Prostate gland (tissue), 2 donors: ENCODE data around the gene ZNF536.

Experiments
- CTCF ChIP-seq, 4 experiments: fragments of 200-600 bp in 2 of 4; fragments of 450-650 bp in 2 of 4; sonication (generic) in 2 of 4; IDR thresholded peaks; 1 replicate in 3 of 4; 2 replicates in 1 of 4; pipeline ENCODE4 v1.5.1; 2016 to 2019; ENCODE audit warnings: antibody characterized with exemption in 4 of 4, mild to moderate bottlenecking in 2 of 4, moderate library complexity in 2 of 4
- POLR2A ChIP-seq: fragments of 450-650 bp; IDR thresholded peaks from one replicate; pipeline ENCODE4 v1.6.1; 2016; ENCODE audit warnings: antibody characterized with exemption, mild to moderate bottlenecking

- TF ChIP-seq POLR2A = no peak
- TF ChIP-seq CTCF (IDR thresholded peaks at IDR 0.05) = no peak
These were observed 13.5 kb downstream of the ZNF536 start for GRCh38 chr19:30385666-30386065.
